WTC11 (cell line): Measurements from ENCODE around the gene RIN3.

Source experiments
- CREB1 ChIP-seq: sonication (generic); formaldehyde crosslinking; IDR thresholded peaks from 2 replicates; pipeline ENCODE4 v1.8.0; 2023; ENCODE audit warnings: mild to moderate bottlenecking, missing genetic modification reagents
- MLX ChIP-seq: sonication (generic); formaldehyde crosslinking; IDR thresholded peaks from 2 replicates; pipeline ENCODE4 v1.8.1; 2023; ENCODE audit warnings: mild to moderate bottlenecking, missing genetic modification reagents, moderate library complexity
- RELA ChIP-seq: sonication (generic); formaldehyde crosslinking; IDR thresholded peaks from 2 replicates; pipeline ENCODE4 v1.8.1; 2022; ENCODE audit warnings: missing genetic modification reagents, mild to moderate bottlenecking, borderline replicate concordance
- TCF7 ChIP-seq: sonication (generic); formaldehyde crosslinking; IDR thresholded peaks from 2 replicates; pipeline ENCODE4 v1.8.0; 2022; ENCODE audit warnings: mild to moderate bottlenecking, low read depth, missing genetic modification reagents, moderate library complexity
- ZNF121 ChIP-seq: sonication (generic); formaldehyde crosslinking; IDR thresholded peaks from 2 replicates; pipeline ENCODE4 v1.8.0; 2023; ENCODE audit warnings: missing genetic modification reagents
- ZNF138 ChIP-seq: sonication (generic); formaldehyde crosslinking; conservative IDR thresholded peaks from 2 replicates; pipeline ENCODE4 v1.8.1; 2022; ENCODE audit warnings: mild to moderate bottlenecking, moderate library complexity, missing genetic modification reagents
- ZNF396 ChIP-seq: fragments of 250-450 bp; sonication (Bioruptor Pico); IDR thresholded peaks from 2 replicates; pipeline ENCODE4 v1.8.0; 2021; ENCODE audit warnings: mild to moderate bottlenecking, moderate library complexity, borderline replicate concordance
- TF ChIP-seq, protein P1 (sequence below): fragments of 200-600 bp; IDR thresholded peaks from 2 replicates; pipeline ENCODE4 v1.8.0; 2022; ENCODE audit warnings: antibody characterized with exemption
- TF ChIP-seq, protein P2 (sequence below): sonication (generic); formaldehyde crosslinking; IDR thresholded peaks from 2 replicates; pipeline ENCODE4 v1.8.0; 2023; ENCODE audit warnings: missing genetic modification reagents

GRCh38 chr14:92578511-92578910 lies 64.9 kb downstream of the RIN3 start:
- TF ChIP-seq TCF7 (no peak), ZNF121 (CRISPR knock-in tag) (no peak), ZNF138 (CRISPR knock-in tag) (no peak), MLX (CRISPR knock-in tag) (no peak), ZNF396 (CRISPR knock-in tag) (no peak), RELA (CRISPR knock-in tag) (no peak), CREB1 (CRISPR knock-in tag) (no peak)
- TF ChIP-seq, protein P1, sequence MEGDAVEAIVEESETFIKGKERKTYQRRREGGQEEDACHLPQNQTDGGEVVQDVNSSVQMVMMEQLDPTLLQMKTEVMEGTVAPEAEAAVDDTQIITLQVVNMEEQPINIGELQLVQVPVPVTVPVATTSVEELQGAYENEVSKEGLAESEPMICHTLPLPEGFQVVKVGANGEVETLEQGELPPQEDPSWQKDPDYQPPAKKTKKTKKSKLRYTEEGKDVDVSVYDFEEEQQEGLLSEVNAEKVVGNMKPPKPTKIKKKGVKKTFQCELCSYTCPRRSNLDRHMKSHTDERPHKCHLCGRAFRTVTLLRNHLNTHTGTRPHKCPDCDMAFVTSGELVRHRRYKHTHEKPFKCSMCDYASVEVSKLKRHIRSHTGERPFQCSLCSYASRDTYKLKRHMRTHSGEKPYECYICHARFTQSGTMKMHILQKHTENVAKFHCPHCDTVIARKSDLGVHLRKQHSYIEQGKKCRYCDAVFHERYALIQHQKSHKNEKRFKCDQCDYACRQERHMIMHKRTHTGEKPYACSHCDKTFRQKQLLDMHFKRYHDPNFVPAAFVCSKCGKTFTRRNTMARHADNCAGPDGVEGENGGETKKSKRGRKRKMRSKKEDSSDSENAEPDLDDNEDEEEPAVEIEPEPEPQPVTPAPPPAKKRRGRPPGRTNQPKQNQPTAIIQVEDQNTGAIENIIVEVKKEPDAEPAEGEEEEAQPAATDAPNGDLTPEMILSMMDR: no peak
- TF ChIP-seq, protein P2, sequence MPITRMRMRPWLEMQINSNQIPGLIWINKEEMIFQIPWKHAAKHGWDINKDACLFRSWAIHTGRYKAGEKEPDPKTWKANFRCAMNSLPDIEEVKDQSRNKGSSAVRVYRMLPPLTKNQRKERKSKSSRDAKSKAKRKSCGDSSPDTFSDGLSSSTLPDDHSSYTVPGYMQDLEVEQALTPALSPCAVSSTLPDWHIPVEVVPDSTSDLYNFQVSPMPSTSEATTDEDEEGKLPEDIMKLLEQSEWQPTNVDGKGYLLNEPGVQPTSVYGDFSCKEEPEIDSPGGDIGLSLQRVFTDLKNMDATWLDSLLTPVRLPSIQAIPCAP (CRISPR knock-in tag): no peak
